ENCODE data around the gene CNOT10. TPM values are rescaled to one million over a fixed set of nuclear protein-coding genes. Genes with fewer than 3 reads are reported as not detected.

Gene CNOT10
- polyA plus RNA-seq, 1 experiment, result 22.9 TPM

DNA sequence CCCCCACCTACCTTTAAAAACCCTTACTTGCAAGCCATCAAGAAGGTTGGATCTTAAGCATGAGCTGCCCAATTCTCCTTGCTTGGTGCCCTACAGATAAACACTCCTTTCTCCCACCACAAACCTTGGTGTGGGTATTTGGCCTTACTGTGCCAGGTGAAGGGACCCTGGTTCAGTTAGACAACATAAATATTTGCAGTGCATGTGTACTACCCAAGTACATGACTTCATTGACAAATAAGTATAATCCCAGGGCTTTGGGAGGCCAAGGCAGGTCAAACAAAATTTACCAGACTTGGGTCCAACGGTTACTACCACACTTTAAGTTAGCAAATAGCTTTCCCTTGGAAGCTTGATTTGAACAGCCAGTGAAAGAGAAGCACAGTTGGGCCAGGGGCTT lies 9.3 kb upstream of the CNOT10 start:
- H3K27ac ChIP-seq (ENCODE audit: low read depth, low read length), result no peak overlapping the region
- DNase-seq (ENCODE audit: low read depth, low spot score), result no peak
- no peaks in the 10 kb centered on the region for H3K9me3 ChIP-seq (ENCODE audit: control insufficient read depth, insufficient read depth, low read length)
- H3K4me3 ChIP-seq (ENCODE audit: low read depth, low read length), result no peak overlapping the region
- CTCF ChIA-PET, result interaction anchor here (1.5 kb wide), 1 partner anchor 166 kb away, joined by 3 read pairs; no protein-coding TSS in a partner anchor
- POLR2A ChIA-PET, result no interaction called here
- TF ChIP-seq, protein P1, sequence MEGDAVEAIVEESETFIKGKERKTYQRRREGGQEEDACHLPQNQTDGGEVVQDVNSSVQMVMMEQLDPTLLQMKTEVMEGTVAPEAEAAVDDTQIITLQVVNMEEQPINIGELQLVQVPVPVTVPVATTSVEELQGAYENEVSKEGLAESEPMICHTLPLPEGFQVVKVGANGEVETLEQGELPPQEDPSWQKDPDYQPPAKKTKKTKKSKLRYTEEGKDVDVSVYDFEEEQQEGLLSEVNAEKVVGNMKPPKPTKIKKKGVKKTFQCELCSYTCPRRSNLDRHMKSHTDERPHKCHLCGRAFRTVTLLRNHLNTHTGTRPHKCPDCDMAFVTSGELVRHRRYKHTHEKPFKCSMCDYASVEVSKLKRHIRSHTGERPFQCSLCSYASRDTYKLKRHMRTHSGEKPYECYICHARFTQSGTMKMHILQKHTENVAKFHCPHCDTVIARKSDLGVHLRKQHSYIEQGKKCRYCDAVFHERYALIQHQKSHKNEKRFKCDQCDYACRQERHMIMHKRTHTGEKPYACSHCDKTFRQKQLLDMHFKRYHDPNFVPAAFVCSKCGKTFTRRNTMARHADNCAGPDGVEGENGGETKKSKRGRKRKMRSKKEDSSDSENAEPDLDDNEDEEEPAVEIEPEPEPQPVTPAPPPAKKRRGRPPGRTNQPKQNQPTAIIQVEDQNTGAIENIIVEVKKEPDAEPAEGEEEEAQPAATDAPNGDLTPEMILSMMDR (IDR thresholded peaks at IDR 0.05; ENCODE audit: low read depth, low read length), result no peak
- H3K27me3 ChIP-seq (ENCODE audit: control insufficient read depth, insufficient read depth, low read length), result peaks cover 8% of the 10 kb centered on the region

DNA sequence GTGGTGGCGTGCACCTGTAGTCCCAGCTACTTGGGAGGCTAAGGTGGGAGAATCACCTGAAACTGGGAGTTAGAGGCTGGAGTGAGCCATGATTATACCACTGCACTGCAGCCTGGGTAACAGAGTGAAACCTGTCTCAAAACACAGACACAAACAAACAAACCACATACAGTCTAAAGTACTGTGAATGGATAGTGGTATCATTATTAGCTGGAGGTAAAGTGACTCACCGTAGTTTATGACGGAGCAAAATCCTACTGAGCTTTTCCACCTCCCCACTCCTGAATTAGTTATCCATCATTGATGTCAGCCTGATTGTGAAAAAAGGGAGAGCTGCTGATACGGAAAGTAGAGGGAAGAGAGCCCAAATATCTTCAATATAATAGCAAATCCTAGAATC lies 3.2 kb upstream of the CNOT10 start:
- Histone ChIP-seq H3K27me3 (ENCODE audit: control insufficient read depth, insufficient read depth, low read length) (peaks cover 2% of the 10 kb centered on the region), H3K27ac (ENCODE audit: low read depth, low read length) (no peak overlapping the region), H3K9me3 (ENCODE audit: control insufficient read depth, insufficient read depth, low read length) (no peaks in the 10 kb centered on the region), H3K4me3 (ENCODE audit: low read depth, low read length) (no peak overlapping the region)
- POLR2A ChIA-PET, result no interaction called here
- TF ChIP-seq, protein P1 (IDR thresholded peaks at IDR 0.05; ENCODE audit: low read depth, low read length), result no peak
- CTCF ChIA-PET, result no interaction called here
- no peak for DNase-seq (ENCODE audit: low read depth, low spot score)

DNA sequence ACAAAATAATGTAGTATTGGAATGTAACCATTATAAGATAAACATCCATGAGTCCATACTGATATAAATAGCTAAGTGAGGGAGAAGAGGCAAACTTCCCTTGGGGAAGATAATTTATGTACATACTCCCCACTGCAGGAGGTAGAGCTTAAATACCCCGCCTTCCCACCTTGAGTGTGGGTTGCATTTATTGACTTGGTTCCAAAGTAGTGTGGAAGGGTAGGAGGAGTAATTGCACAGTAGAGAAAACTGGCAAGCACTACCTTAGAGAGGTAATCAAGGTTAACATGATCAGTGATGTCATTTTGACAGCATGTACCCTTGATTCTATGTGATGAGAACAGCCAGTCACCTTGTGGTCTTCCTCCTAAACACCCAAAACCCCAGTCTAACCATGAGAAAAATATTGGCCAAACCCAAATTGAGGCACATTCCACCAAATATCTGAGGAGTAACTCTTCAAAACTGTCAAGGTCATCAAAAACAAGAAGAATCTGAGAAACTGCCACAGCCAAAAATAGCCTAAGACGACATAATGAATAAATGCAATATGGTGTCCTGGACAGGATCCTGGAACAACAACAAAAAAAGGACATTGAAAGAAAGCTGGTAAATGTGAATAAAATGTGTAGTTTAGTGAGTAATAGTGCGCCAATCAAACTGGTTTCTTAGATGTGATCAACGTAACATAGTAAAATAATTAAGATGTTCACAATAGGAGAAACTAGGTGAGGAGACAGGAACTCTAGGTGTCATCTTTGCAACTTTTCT lies 774 bp upstream of the CNOT10 start:
- no peak overlapping the region for H3K27ac ChIP-seq (ENCODE audit: low read depth, low read length)
- ChIA-PET CTCF (interaction anchor here (0.5 to 1.7 kb wide), 6 partner anchors 30 to 258 kb away, joined by 3 to 7 read pairs (median 3); no protein-coding TSS in a partner anchor), POLR2A (no interaction called here)
- no peaks in the 10 kb centered on the region for H3K27me3 ChIP-seq (ENCODE audit: control insufficient read depth, insufficient read depth, low read length)
- peak overlapping the region; percentile 89 for H3K4me3 ChIP-seq (ENCODE audit: low read depth, low read length)
- no peaks in the 10 kb centered on the region for H3K9me3 ChIP-seq (ENCODE audit: control insufficient read depth, insufficient read depth, low read length)
- TF ChIP-seq, protein P1 (IDR thresholded peaks at IDR 0.05; ENCODE audit: low read depth, low read length), result no peak
- no peak for DNase-seq (ENCODE audit: low read depth, low spot score)

DNA sequence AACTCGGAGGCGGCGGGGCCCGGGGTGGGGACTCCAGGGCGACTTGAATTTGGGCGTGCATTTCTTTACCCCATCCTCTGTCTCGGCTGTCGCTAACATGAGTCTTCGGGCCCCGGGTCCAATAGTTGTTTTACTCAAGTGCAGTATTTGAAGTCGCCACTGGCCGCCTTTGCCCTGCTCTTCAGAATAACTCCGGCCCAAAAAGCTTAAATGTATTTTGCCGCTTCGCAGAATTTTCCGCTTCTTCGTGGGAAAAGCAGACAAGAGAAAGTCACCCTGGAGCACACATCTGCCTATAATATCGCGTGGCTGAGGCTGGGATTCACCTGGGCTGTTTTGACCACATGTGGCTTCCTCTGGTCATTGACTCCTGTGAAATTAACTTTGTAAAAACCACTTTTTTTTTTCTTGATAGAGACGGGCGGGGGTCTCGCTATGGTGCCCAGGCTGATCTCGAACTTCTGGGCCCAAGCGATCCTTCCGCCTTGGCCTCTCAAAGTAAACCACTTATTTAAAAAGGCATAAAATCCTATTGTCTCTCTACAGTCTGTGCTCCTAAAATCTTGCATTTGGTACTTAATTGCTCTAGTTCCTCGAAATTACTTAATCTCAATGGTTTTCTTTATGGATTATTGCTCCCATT lies 676 bp downstream of the CNOT10 start:
- Histone ChIP-seq H3K9me3 (ENCODE audit: control insufficient read depth, insufficient read depth, low read length) (no peaks in the 10 kb centered on the region), H3K27me3 (ENCODE audit: control insufficient read depth, insufficient read depth, low read length) (no peaks in the 10 kb centered on the region), H3K4me3 (ENCODE audit: low read depth, low read length) (peak overlapping the region; percentile 89), H3K27ac (ENCODE audit: low read depth, low read length) (peak overlapping the region; percentile 21)
- ChIA-PET CTCF (interaction anchor here (1.3 to 1.5 kb wide), 2 partner anchors 14 to 175 kb away, joined by 4 to 5 read pairs; no protein-coding TSS in a partner anchor), POLR2A (interaction anchor here (0.6 kb wide), 2 partner anchors 11 to 115 kb away, joined by 3 read pairs; partner anchors contain the start of gene DYNC1LI1)
- TF ChIP-seq, protein P1 (IDR thresholded peaks at IDR 0.05; ENCODE audit: low read depth, low read length), result peak; percentile 8; the same call in 1 of the 2 replicates
- DNase-seq (ENCODE audit: low read depth, low spot score), result no peak

DNA sequence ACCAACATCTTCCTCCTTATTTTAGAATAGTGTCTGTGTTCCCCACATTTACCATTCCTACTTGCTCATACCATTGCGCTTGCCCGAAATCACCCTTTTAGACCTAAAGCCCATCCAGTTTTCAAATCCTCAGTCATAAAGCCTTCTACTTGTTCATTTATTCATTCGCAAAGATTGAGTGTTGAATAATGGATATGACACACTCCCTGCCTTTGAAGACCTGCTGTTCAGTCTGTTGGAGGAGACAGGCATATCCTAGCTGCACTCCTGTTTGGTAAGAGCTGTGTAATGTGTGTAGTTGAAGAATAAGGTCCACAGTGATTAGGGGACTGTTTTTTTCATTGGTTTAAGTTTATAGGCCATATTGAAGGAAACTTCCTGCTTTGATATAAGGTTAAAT lies 1.7 kb downstream of the CNOT10 start:
- Histone ChIP-seq H3K9me3 (ENCODE audit: control insufficient read depth, insufficient read depth, low read length) (no peaks in the 10 kb centered on the region), H3K4me3 (ENCODE audit: low read depth, low read length) (peak overlapping the region; percentile 3; the same call in 1 of the 2 replicates), H3K27ac (ENCODE audit: low read depth, low read length) (no peak overlapping the region), H3K27me3 (ENCODE audit: control insufficient read depth, insufficient read depth, low read length) (no peaks in the 10 kb centered on the region)
- TF ChIP-seq, protein P1 (IDR thresholded peaks at IDR 0.05; ENCODE audit: low read depth, low read length), result no peak
- CTCF ChIA-PET, result interaction anchor here (0.6 to 1.0 kb wide), 2 partner anchors 186 to 312 kb away, joined by 4 to 5 read pairs; no protein-coding TSS in a partner anchor
- POLR2A ChIA-PET, result no interaction called here
- DNase-seq (ENCODE audit: low read depth, low spot score), result no peak
